NCI-H187 treated with DMSO at 0.1 percent for 48 hours (cell line): ENCODE measurements around the gene MPST.

Source experiments
- DNase-seq: peaks from one replicate; lab custom pipeline; 2025; lab: John Stamatoyannopoulos, UW

MPST gene

DNA sequence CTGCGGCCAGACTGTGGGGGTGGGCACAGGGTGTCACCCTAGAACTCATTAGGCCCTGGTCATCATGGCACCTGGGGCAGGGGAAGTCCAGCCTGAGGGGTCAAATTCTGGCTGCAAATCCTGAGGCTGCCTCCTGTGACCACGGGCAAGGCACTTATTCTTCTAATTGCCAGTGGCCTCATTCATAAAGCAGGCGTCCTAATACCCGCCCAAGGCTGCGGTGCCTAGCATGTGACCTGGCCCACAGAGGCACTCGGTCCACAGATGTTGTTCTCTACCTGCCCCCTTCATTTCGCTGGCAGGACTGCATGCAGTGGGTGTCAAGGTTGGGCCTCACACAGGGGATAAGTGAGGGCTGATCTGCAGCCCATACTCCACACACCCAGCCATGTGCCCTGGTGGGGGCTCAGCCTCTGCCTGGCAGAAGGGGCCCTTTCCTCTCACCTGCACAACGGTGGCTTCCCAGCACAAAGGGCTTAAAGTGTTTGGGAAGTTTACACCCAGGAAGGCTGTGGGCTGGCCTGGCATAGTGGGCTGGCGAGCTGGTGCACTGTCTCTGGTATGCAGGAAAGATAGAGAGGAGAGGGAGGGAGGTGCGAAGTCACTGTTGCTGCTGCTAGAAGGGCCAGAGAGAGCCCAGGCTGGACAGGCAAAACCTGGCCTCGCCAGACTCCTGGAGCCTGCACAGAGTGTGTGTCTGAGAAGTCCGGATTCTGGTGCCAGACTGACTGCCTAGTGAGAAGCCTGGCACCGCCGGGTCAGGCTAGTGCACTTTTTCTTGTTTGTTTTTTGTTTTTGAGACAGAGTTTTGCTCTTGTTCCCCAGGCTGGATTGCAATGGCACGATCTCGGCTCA lies 3.2 kb downstream of the MPST start:
- no peak for DNase-seq

GRCh38 chr22:37023743-37024338 lies 4.3 kb downstream of the MPST start:
- no peak for DNase-seq

DNA sequence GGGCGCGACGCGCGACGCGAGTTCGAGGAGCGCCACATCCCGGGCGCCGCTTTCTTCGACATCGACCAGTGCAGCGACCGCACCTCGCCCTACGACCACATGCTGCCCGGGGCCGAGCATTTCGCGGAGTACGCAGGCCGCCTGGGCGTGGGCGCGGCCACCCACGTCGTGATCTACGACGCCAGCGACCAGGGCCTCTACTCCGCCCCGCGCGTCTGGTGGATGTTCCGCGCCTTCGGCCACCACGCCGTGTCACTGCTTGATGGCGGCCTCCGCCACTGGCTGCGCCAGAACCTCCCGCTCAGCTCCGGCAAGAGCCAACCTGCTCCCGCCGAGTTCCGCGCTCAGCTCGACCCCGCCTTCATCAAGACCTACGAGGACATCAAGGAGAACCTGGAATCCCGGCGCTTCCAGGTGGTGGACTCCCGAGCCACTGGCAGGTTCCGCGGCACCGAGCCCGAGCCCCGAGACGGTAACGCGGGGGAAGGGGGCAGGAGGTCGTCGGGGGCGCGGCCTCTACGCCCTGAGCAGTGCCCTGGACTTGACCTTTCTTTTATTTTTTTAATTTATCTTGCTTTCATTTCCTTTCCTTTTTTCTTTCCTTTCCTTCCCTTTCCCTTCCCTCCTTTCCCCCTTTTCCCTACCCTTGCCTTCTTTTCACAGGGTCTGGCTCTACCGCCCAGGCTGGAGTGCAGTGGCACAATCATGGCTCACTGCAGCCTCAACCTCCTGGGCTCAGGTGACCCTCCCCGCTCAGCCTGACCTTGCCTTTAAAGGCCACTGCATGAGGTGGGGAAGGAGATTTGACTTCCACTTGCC lies 5.0 kb downstream of the MPST start:
- DNase-seq = no peak

DNA sequence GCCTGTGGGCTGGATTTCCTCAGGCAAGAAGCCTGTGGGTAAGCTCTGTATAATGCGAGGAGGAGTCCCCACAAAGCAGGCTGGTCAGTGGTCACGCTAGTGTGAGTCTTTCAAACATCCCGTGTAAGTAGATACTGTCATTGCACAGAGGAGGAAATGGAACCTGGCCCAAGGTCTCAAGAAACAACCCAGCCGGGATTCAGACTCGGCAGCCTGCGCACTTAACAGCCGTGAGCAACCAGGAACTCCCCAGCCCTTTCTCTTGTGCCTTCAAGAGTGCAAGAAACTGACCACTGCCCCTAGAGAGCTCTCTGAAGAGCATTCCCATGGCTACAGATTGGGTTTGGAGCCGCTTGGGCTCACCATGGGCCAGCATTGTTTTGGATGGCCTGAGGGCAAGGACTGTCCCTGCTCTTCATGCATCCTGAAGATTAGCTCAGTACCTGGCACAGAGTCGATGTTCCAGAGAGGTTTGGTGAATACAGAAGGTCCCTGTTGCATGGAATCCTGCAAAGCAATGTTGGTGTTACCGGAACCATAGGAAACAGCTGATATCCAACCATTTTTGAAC lies 6.0 kb downstream of the MPST start:
- no peak for DNase-seq

- DNase-seq = no peak
These were observed 6.8 kb downstream of the MPST start for GRCh38 chr22:37026325-37026724.

DNA sequence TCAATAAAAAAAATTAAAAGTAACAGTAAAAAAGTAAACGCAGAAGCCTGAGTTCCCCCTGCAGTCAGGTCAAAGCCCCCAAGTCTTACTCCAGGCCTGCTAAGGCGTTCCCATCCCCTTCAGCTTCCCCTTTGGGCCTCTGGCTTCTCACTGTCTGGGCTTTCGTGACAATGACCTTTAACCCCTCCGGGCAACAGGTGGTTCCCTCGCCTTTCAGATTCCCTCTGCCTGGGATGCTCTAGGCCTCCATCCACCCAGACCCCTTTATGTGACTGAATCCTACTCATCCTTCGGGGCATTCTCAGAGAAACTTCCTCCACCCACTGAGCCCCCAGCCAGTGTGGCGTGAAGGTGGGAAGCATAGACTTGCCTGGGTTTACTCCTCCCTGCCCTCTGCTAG lies 8.0 kb downstream of the MPST start:
- DNase-seq = no peak

- DNase-seq = no peak
These were observed 9.4 kb downstream of the MPST start for GRCh38 chr22:37028692-37029674.

DNA sequence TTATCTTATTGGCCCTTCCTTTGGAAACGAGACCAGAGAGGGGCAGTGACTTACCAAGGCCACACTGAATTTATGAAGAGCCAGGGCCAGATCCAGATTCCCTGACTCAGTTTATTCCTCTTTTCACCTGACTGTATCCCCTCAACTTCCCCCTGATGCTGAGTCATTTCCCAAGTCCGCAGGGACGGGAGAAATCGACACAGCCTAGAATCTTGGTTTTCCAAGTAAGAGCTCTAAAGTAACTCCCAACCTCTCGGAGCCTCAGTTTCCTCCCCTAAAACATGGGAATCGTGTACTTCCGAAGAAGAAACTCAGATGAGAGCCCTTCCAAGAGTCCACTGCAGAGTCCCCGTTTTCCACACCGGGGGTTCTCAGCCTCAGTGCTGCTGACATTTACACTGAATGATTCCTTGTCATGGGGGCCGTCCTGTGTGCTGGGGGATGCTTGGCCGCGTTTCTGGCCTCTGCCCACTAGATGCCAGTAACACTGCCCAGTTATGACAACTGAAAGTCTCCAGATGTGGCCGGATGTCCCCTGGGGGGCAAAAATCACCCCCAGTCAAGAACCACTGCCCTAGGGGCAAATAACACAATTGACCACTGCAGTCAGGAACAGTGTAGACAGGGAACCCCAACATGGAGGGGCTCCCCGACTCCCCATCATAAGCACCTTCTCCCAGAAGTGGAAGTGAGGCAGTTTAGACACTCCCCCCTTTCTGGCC lies 11.2 kb downstream of the MPST start:
- no peak for DNase-seq

DNA sequence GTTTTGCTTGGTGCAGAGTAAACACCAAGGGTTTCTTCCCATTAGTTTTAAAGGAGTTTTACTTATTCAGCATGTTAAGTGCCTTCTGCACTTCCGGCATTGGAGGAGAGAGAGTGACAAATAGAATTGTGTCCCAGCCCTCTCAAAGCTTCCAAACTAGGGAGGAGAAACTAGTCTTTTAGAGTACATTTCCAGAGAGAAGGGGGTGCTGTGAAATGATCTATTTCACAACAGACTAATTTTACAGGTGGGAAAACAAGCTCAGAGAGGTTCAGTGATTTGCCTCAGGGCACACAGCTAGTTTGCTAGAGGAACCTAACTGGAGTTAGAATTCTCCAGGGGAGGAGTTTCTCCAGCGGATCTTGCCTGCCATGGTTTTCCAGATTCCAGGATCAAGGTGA lies 12.6 kb downstream of the MPST start:
- DNase-seq = no peak

GRCh38 chr22:37032535-37033460 lies 13.3 kb downstream of the MPST start:
- no peak for DNase-seq

- no peak for DNase-seq
These were observed 14.3 kb downstream of the MPST start for GRCh38 chr22:37033605-37034430.

GRCh38 chr22:37036655-37037377 lies 17.3 kb downstream of the MPST start:
- no peak for DNase-seq

- no peak for DNase-seq
These were observed 18.1 kb downstream of the MPST start for GRCh38 chr22:37037669-37038068.

DNA sequence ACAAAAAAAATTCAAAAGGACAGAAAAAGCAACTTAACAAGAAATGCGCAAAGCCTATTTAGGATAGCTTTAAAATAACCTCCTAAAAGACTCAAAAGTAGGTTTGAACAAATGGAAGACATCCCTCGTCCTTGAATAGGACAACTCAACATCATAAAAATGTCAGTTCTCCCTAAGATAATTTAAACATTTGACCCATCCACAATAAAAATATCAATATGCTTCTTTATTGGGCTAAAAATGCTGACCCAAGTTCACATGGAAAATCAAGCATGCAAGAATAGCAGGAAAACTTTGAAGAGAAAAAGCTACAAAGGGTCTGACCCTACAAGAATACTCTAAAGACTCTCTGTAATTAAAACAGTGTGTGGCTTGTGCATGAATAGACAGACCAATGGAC lies 19.9 kb downstream of the MPST start:
- no peak for DNase-seq

DNA sequence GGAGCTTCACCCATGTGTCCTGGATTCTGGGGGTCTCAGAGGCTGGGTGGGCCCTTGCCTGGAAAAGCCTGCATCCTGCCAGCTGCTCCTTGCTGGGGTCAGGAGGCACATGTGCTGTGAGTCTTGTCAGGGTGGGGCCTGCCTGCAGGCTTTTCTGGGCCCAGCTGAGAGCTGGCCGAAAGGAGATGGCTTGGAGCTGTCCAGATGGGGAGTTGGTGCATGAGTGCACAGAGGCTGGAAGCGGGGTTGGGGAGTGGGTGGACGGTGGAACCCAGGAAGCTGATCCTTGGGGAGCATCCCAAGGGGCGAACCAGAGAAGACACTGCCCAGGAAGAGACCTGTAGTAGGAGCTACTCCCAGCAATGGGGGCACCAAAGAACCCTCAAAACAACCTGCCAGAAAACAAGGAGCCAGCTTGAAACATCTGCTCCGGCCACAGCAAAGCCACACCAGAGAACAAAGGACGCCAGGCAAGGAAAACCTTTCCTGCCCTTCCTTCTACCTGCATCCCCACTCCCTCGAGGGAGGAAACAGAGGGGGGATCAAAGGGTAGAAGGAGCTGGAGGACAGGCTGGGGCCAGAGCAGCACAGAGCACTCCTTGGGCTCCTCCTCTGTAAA lies 23.8 kb downstream of the MPST start:
- DNase-seq = no peak

DNA sequence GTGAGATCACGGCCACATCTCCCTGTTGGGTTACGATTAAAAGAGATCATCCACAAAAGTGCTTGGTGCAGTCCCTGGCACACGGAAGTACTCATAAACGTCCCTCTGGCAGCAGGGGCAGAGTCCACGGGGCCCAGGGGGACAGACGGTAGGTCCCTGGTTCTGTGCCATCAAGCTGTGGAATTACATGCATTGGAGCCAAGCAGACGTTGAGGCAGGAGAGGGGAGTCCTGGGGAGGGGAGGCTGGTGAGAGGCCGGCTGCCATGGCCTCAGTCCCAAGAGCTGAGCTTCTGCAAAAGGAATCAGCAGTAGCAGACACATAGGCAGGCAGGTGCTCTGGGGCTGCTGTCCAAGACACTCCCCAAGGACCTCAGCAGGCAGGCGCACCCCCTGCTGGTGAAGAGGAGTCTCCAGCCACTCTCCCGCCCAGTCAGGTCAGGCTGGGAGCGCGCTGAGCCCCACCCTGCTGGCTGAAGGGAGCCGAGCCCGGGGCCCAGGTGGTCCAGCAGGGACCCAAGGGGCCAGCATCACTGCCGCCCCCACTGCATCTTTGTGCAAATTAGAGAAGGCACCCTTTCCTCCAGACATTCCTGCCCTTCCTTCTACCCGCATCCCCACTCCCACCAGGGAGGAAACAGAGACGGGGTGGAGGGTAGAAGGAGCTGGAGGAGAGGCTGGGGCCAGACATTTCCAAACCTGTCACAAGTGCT lies 24.4 kb downstream of the MPST start:
- no peak for DNase-seq
